Upper lobe of right lung (tissue), 1 donor: Measurements from ENCODE around the gene PRKG2. TPM values are rescaled to one million over a fixed set of nuclear protein-coding genes. Genes with fewer than 3 reads are reported as not detected.

Source experiments
- ATAC-seq: fragments of 200-7000 bp; cut with Tn5 transposase; one replicate; pipeline ENCODE4 v1.9.1; 2020; ENCODE audit warnings: mild to moderate bottlenecking, moderate library complexity
- DNase-seq: peaks from one replicate; pipeline ENCODE4 v3.0.0-alpha.2; 2020
- H3K27ac ChIP-seq: fragments of 200-600 bp; one replicate; pipeline ENCODE4 v1.8.0; 2022
- H3K27me3 ChIP-seq: fragments of 200-600 bp; one replicate; pipeline ENCODE4 v1.8.0; 2022; ENCODE audit warnings: mild to moderate bottlenecking
- H3K36me3 ChIP-seq: fragments of 200-600 bp; one replicate; pipeline ENCODE4 v1.8.0; 2022
- H3K4me1 ChIP-seq: fragments of 200-600 bp; one replicate; pipeline ENCODE4 v1.8.0; 2022
- H3K4me3 ChIP-seq: fragments of 200-600 bp; one replicate; pipeline ENCODE4 v1.8.0; 2022; ENCODE audit warnings: mild to moderate bottlenecking
- H3K9me3 ChIP-seq: fragments of 200-600 bp; one replicate; pipeline ENCODE4 v1.8.0; 2022
- CTCF ChIP-seq: fragments of 200-600 bp; IDR thresholded peaks from one replicate; pipeline ENCODE4 v1.8.0; 2022; ENCODE audit warnings: antibody characterized with exemption
- intact Hi-C: fragments of 100-400 bp; cut with DNase I; formaldehyde crosslinking; loops from one replicate; pipeline ENCODE4 v1.11.0; 2022
- total RNA-seq: library from RNA; stranded (reverse); fragmentation: NEBNext Ultra II Directional; extraction: Animal tissue kit (Norgen Biotek cat#: 25700); gene quantifications from one replicate; pipeline ENCODE4 v1.2.1, GENCODE V29; 2021
- donor health status: DM: no; HTN: yes; CAD: no; lungs with severe emphysema.

PRKG2 gene
- total RNA-seq, 1 donor from 2014 or later, result 8.1 TPM

- ATAC-seq (peak; percentile 36), DNase-seq (no peak)
- no peaks in the 10 kb centered on the region for H3K36me3 ChIP-seq
- no peaks in the 10 kb centered on the region for H3K27me3 ChIP-seq
- no peaks in the 10 kb centered on the region for H3K4me1 ChIP-seq
- H3K4me3 ChIP-seq, result no peak overlapping the region
- TF ChIP-seq CTCF, result no peak
- no peak overlapping the region for H3K27ac ChIP-seq
- no peaks in the 10 kb centered on the region for H3K9me3 ChIP-seq
- intact Hi-C loops, result no loop called here
Measured at GRCh38 chr4:81084029-81084428, 131.0 kb downstream of the PRKG2 start.

GRCh38 chr4:81081156-81081555, 133.9 kb downstream of the PRKG2 start:
- TF ChIP-seq CTCF, result no peak
- H3K36me3 ChIP-seq, result no peaks in the 10 kb centered on the region
- intact Hi-C loops, result no loop called here
- ATAC-seq, result no peak
- no peaks in the 10 kb centered on the region for H3K4me1 ChIP-seq
- no peaks in the 10 kb centered on the region for H3K9me3 ChIP-seq
- no peaks in the 10 kb centered on the region for H3K27me3 ChIP-seq
- no peak overlapping the region for H3K27ac ChIP-seq
- no peak overlapping the region for H3K4me3 ChIP-seq
- DNase-seq, result no peak

- intact Hi-C loops, result no loop called here
- no peak overlapping the region for H3K27ac ChIP-seq
- TF ChIP-seq CTCF, result no peak
- no peak overlapping the region for H3K4me3 ChIP-seq
- no peaks in the 10 kb centered on the region for H3K36me3 ChIP-seq
- H3K4me1 ChIP-seq, result no peaks in the 10 kb centered on the region
- no peaks in the 10 kb centered on the region for H3K9me3 ChIP-seq
- no peak for ATAC-seq
- no peak for DNase-seq
- no peaks in the 10 kb centered on the region for H3K27me3 ChIP-seq
Measured at GRCh38 chr4:81071013-81071412, 144.0 kb downstream of the PRKG2 start.

GRCh38 chr4:81069706-81070331, 145.2 kb downstream of the PRKG2 start:
- Histone ChIP-seq H3K27ac (no peak overlapping the region), H3K27me3 (no peaks in the 10 kb centered on the region), H3K9me3 (no peaks in the 10 kb centered on the region), H3K4me1 (no peaks in the 10 kb centered on the region), H3K36me3 (no peaks in the 10 kb centered on the region), H3K4me3 (no peak overlapping the region)
- DNase-seq, result no peak
- ATAC-seq, result peak; percentile 99
- intact Hi-C loops, result no loop called here
- TF ChIP-seq CTCF, result peak; percentile 93

GRCh38 chr4:81065446-81065845, 149.6 kb downstream of the PRKG2 start:
- no peak for DNase-seq
- intact Hi-C loops, result no loop called here
- ATAC-seq, result no peak

More at GRCh38 chr4:81065446-81065845, 149.6 kb downstream of the PRKG2 start:
- H3K4me3 ChIP-seq, result no peak overlapping the region
- no peak overlapping the region for H3K27ac ChIP-seq
- no peaks in the 10 kb centered on the region for H3K9me3 ChIP-seq
- H3K36me3 ChIP-seq, result no peaks in the 10 kb centered on the region
- no peak for TF ChIP-seq CTCF
- no peaks in the 10 kb centered on the region for H3K4me1 ChIP-seq
- H3K27me3 ChIP-seq, result no peaks in the 10 kb centered on the region
